HG03135 (cell line): ENCODE measurements around the gene ITPKB.
A peak's percentile ranks its signal among the peaks of the same experiment; 100 is the strongest.
"Not testable (repeated sequence)": the region's sequence is repeated elsewhere in the genome, so short reads cannot be mapped to it uniquely, and the experiment has no call there.

ENCODE experiments used
- ATAC-seq: cut with Tn5 transposase; IDR thresholded peaks from one replicate; pipeline ENCODE4 v1.9.1; 2021; ENCODE audit warnings: mild to moderate bottlenecking, moderate library complexity; ENCODE audit not compliant: unreplicated experiment

ITPKB gene

DNA sequence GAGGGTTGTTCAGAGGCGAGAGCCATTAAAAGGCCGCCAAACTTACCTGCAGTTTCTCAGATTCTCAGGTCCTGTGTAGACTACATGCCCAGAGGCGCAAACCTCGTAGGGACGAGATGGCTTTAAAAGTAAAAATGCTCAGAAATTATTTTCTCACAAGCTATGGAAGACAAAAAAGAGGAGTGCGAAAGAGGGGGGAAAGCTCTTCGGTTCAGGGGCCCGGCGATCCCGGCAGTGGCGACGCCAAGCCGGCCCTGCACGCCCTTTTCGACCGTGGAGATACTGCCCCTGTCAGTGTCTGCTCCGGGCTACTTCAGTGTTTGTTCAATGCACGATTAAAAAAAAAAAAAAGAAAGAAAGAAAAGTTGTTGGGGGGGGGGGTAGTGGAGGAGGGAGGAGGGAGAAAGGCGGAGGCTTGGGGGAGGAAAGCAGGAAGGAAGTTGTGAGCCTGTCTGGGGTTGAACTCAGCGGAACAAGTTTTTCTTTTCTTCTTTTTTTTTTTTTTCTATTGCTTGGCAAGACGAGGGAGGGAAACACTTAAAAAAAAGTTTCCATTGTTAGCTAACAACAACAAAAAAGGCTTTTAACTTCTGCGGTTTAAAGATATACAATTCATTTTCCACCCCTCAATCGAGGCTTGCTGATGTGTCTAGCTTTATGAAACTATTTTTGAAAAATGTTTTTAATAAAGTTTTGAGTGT is at the start of gene ITPKB:
ITPKB (minus strand) TSS at position 288 of the 701 bp plus-strand sequence. CDS start 1,824 bp downstream, outside the sequence.
- no peak for ATAC-seq

DNA sequence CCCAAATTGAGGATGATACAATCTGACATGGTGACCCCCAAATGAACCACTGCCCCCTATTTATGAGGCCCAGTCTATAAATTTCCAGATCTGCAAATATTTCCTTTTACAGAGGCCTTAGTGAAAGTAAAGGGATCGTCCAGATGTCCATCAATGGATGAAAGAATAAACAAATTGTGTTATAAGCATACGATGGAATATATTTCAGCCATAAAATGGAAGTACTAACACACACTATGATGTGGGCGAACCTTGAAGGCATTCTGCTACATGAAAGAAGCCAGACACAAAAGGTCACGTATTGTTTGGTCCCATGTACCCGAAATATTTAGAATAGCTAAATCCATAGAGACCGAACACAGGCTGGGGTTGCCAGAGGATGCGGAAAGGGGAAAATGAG is 48.6 kb upstream of the ITPKB start:
- no peak for ATAC-seq

DNA sequence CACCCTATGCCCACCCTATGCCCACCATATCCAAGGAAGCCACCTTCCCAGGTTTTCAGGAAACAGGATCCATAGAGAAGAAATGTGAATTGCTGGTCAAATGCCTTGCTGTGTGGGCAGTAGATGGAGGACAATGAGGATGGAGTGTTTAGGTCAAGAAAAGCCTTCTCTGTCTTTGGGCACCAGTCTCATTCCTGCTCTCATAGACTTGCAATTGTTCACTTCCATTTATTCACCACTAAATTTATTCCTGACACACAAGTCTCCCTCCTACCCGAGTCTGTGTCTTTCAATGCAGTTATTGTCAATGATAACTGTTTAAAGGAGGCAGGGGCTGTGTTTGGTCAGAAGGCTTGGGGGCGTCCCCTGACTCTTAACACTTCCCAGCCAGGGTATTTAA is 48.0 kb upstream of the ITPKB start:
- no peak for ATAC-seq

DNA sequence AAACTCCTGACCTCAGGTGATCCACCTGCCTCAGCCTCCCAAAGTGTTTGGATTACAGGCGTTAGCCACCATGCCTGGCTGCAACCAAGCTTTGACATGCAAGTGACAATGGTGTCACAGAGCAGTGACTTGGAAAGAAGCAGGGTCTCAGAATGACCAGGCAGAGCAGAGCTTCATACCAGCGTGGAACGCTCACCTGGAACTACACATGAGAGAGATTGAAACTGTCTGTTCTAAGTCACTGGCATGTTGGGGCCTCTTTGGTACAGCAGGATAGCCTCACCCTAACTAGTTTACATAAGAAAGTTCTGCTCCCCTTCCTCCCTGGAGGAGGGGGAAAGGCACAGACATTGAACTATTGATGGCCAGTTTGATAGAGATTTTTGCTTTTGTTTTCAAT is 47.5 kb upstream of the ITPKB start:
- ATAC-seq, result no peak

DNA sequence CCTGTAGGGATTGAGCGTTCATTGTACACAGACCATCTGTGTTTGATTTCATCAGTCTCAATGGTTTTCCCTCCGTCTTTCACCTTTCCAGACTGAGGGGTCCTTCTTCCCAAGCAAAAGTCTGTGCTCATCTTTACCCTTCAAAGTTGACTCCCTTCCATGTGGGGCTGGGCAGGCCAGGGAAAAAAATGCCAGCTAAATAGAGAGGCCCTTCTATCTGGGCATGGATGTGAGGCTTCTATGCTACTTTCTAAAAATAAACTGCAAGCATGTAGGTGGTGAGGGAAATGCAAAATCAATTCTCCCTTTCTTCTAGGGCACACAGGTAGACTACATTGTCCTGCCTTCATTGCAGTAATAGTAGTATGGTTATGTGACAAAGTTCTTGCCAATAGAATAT is 46.7 kb upstream of the ITPKB start:
- ATAC-seq, result no peak

DNA sequence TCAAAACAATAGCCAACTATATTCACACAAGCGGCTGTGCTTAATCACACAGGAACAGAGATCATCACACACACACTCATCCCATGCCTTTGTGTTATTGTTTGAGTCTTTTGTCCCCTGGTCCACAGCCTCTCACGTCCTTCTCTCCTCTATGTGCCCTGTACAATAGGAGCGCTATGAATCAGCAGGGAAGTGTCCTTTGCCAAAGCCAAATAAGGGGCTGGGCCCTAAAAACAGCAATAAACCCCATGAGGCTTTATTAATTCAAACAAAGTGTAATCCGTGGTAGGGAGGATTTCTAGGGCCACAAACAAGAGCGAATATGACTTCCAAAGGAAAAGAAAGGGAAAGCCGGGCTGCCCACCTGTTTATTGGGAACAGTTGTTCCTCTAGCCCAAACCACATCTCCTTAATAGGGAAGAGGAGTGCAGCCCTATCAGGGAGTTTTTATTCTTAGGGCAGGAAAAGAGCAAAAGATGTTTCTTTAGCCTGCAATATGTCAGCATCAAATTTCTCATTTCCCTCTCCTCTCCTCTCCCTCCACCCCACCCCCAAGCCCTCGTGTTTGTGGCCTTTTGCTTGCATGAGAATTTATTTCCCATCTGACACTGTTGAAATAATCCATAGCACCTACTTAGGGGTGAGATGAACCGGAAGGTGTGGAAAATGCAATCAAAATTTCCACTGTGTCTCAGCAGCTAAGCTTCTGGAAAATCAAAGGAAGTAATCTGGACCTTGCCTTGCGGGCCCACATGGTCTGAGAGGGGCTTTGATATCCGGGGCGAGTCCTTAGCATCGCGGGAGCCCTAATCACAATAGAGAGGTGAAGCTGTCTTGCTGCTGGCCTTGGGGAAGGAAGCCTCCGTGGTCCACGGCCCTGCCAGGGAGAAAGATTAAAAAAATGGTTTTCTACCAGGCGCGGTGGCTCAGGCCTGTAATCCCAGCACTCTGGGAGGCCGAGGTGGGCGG is 45.3 kb upstream of the ITPKB start:
- no peak for ATAC-seq

DNA sequence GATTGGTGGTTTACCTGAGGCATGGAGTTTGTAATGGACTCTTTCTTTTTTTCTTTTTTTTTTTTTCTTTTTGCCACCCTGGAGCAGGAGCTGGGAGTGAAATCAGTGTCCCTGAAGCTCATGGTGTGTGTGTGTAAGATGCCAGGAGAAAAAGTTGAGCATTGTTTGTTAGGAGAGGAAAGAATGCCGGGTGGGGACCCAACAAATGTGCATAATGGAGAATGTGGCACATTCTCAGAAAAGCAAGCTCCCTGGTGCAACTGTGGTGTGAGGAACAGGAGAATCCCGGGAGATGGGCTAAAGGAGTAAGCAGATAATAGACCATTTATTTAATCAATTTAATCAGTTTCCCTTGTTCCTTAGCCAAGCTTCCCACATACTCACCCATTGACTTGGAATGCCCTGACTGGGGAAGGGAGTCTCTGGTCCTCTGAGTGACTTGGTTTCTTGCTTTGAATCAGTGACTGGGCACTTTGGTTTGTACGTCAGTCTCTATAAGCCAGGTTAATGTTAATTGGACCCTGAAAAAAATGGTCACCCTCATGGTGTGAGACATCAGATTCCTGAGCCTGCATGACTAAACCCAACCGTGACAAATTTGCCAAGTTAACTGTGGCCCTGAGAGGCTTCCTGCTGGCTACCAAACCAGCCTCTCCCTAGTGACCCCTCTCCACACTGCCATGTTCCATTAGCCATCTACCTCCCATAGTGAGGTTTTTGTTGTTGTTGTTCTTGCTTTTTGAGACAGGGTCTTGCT is 43.9 kb upstream of the ITPKB start:
- ATAC-seq, result no peak

DNA sequence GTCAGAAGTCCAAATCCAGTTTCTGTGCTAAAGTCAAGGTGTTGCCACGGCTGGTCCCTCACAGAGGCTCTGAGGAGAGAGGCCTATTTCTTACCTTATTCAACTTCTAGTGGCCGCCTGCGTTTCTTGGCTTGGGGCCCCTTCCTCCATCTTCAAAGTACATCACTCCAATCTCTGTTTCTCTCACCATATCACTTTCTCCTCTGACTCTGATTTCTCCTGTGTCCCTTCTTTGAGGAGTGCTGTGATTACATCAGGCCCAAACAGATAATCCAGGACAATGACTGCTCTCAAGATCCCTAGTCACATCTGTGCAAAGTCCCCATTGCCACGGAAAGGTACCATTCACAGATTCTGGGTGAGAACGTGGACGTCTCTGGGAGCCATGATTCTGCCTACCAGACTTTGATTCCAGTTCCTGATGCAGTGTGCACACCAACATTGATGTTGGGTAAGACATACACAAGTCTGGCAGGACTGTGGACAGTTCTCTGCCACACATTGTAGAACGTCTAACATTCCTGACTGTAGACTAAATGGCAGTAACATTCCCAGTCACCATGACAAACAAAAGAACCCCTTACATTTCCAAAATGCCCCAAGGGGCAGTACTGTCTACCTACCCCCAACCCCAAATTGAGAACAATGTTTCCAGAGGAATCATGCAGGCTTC is 43.0 kb upstream of the ITPKB start:
- ATAC-seq, result no peak

DNA sequence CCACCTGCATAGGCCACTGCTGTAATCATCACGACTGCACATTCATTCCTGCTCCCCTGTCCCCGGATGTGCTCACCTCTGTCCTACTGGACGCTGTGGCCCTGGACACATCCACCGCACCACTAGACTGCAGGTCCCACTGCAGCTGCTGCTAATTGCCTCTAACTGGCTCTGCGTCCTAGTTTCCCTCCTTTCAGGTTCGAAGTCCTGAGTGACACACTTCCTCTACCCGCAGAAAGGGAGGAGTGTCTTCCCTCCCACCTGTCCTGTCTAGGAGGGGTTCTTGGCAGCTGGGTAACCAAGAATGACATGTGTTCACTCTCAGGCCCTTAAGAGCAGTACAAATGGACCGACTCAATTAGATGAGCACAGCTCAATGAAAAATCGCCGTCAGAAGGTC is 40.5 kb upstream of the ITPKB start:
- ATAC-seq, result no peak

DNA sequence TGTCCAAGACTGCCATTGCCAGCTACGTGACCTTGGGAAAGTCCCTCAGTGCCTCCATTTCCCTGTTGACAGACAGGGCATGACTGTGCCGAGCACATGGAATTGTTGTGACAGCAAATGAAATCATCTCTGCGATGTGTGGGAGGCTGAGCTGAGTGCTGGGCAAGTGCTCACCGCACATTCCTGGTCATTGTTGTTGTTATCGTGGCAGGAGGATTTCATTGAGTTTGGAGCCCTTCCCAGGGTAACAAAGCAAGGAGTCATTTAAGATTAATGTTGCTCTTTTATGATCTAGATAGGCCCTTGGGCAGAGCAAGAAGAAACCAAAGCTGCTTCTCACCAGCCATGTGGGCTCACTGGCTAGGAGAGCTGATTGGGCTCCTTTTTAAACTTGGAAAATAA is 39.6 kb upstream of the ITPKB start:
- no peak for ATAC-seq

DNA sequence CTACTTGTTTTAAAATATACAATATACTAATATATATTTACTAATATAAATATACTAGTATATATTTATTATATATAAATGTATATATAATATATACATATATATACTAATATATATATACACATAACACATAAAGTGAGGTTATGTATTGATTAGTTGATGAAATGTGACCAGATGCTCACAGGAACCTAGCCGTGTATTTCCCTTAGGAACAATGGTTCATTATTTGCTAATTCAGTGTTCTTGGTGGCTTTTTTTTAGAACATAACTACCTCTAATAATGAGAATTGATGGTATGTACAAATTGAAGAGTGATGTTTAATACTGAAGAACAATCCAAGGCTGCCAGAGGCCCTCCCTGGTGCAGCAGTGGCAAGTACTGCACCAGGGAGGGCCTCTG is 37.9 kb upstream of the ITPKB start:
- ATAC-seq, result no peak

DNA sequence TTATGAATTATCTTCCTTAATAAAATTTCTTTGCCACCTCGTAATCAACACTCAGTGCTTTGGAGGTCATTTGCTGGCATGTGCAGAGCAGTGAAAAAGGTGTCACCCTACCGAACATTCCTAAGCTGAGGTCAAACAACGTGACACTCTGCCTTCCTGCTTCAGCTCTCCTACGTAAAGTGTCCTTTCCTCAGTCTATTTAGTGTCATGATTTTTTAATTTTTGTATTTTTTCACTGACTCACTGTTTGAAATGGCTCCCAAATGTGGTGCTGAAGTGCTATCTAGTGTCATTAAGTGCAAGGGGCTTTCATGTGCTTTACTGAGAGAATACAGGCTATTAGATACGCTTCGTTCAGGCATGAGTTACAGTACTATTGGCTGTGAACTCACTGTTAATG is 37.0 kb upstream of the ITPKB start:
- ATAC-seq, result no peak

DNA sequence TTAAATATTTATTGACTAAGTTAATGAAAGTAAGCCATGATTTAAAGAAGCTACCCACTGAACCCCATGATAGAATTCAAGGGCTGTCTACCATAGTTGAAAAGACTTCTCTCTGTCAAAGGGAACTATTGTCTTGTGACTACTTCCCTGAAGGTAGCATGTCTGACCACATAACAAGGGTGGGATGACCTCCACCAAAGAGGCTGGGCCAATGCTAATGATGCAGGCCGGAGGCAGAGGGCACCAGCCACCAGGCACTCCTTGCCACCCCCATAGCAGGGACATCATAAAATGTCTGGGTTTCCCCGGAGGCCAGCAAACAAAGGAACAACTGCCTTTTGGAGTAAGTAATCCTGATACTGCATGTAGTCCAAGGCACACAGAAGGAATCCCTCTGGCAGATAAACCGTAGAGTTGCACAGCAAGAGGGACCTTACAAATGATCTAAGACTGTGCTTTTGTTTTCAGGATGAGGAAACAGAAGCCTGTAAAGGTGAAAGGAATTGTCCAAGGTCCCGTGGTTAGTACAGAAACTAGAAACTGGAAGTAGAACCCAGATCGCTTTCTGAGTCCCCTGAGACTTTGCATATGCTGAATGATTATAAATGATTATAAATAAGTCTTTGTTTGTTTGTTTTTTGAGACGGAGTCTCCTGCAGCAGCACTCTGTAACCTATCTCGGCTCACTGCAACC is 33.5 kb upstream of the ITPKB start:
- peak; percentile 70 for ATAC-seq

DNA sequence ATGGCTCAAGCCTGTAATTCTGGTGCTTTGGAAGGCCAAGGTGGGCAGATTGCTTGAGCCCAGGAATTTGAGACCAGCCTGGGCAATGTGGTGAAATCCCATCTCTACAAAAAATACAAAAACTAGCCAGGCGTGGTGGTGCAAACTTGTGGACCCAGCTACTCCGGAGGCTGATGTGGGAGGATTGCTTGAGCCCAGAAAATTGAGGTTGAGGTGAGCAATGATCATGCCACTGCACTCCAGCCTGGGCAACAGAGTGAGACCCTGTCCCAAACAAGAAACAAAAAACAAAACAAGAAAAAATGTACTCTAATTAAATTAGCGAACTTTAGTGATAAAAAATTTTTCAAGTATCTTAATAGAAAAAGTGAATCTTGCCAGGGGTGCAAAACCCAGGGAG is 28.1 kb upstream of the ITPKB start:
- ATAC-seq, result not testable (repeated sequence)

DNA sequence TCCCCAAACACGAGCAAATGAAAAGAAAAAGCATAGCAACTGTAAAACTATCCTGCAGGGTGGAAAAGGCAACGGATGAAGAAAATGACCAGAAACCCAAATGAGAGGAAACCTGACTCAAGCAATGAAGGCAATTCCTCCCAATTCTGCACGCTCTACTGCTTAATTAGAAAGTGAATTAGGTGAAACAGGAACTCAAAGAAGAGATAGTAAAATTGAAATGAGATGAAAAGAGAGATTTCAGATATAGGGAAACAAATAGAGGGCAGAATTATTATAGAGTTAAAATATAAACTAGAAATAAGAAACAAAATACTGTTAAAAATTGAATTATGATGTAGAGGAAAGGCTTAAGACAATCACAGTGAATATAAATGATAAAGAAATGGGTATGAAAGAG is 27.5 kb upstream of the ITPKB start:
- ATAC-seq, result no peak

DNA sequence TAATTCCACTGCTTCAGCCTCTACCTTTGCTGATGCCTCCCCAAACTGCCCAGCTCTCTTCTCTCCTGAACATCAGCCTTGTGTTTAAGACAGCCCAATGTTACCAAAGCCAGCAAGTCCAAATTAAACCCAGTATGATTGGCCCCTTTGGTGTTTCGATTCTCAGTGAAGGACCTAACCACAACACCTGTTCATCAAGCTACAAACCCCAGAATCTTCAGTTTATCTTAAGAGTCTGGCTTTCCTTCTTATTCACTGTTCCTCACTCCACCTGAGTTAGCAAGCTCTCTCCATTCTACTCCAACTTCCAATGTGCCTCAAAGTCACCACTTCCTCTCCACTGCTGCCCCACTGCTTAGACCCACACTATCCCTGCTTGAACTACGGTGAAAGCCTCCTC is 25.5 kb upstream of the ITPKB start:
- ATAC-seq, result no peak

DNA sequence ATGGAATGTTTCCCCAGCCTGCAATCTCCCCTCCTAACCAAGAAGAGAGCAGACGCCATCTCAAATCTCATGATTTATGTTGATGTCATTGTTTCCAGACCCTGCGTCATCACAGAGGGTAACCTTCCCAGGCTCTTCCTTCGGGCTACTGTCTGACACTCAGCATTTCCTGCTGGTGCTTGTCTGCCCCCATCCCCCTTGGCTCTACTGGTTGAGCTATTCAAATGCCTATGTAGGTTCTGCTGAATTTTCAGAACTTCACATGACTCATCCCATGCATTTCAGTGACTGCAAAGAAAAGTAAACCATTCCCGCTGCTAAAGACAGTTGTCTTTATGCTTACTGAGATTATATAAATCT is 24.8 kb upstream of the ITPKB start:
- no peak for ATAC-seq

DNA sequence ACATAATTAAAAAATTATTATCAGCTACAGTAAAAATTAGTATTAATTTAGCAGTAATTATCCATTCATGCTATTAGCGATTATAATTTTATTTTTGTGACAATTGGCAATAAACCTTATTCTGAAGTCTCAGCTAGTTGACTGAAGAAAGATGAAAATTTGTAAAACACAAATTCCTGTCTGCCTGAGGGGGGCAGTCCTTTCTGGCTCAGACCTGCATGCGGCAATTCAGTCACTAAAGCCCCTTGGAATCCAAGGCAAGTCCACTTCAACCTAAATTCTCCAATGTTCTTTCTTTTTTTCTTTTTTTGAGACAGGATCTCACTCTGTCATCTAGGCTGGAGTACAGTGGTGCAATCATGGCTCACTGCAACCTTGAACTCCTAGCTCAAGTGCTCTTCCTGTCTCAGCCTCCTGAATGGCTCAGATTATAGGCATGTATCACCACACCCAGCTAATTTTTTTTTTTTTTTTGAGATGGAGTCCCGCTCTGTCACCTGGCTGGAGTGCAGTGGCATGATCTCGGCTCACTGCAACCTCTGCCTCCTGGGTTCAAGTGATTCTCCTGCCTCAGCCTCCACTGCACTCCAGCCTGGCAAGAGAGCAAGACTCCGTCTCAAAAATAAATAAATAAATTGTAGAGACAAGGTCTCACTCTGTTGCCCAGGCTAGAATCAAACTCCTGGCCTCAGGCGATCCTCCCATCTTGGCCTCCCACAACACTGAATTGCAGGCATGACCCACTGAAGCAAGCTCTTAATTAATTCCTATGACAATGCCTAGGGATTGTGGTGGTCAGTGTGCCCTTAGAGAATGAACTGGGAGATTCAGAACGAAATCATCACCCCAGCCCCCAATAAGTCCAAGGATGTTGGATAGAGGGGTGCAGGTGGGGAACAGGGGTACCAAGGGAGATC is 24.2 kb upstream of the ITPKB start:
- no peak for ATAC-seq

DNA sequence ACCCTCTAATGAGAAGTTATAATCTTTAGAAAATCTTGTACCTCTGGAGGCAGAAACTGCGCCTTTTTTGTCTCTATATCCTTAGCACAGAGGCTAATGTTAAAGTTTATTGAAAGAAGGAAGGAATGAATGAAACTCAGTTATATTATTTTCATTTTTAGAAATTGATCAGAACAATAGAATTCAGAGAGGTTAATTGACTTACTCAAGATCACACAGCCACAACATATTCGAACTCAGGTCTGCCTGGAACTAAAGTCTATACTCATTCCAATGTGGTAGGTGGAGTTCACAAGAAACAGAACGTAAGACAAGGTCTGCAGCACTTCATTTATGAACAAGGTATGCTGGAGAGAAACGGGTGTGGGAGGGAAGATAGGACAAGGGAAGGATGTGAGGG is 23.0 kb upstream of the ITPKB start:
- ATAC-seq, result no peak
